DMS53 treated with DMSO at 0.1 percent for 48 hours (cell line): ENCODE data around the gene SLC6A11.

ENCODE experiments used
- DNase-seq: peaks from one replicate; lab custom pipeline; 2025; ENCODE audit not compliant: unreplicated experiment; lab: John Stamatoyannopoulos, UW

Gene SLC6A11

DNA sequence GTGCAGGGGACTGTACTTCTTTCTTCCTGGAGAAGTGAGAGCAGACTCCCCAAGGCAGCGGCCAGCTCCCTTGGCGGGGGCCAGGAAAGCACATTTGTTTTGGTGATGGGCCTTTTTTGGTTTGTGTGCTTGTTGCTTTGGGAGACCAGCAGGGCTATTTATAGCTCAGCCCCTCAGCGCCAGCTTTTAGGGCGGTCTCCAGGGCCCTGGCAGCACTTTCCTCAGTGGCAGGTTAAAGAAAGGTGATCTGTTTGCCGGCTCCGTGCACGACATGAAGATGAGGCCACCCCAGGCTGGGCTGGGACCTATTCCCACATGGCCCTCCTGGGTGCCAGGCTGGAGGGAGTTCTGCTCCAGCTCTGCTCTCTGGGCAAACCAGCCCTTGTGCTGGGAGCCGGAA is 21.8 kb downstream of the SLC6A11 start:
- DNase-seq, result no peak

DNA sequence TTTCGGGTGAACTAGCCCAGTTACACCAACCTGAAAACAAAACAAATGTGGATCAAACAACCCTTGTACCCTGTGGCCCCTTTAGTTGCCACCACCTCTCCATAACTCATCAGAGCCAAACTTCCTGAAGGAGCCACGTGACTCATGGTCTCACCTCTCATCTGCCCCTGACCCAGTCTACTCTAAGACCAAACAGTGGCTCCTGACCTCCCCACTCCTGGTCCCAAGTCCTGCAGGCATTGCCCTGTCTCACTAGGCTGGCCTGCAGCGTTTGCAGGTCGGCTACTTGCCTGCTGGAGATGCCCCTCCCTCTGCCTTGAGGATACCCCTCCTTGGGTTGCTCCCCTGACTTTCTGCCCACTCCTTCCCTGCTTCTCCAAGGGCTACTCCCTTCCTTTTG is 23.1 kb downstream of the SLC6A11 start:
- no peak for DNase-seq

DNA sequence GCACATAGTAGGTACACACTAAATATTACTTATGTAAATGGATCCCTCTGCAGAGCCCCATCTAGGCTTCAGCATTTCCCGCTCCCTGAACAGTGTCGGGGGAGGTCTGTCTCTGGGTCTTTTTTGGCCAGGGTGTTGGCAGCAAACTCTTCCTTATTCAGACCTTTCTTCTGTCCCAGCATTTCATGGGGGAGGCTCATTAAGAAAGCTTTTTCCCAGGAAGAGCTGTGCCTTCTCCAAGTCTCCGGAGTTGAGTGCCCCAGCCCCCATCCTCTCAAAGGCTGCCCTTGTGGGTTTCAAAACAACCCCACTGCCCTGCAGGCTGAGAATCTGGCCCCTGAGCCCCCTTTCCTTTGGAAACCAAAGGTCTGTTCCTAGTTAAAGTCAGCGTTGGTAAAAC is 25.1 kb downstream of the SLC6A11 start:
- no peak for DNase-seq

DNA sequence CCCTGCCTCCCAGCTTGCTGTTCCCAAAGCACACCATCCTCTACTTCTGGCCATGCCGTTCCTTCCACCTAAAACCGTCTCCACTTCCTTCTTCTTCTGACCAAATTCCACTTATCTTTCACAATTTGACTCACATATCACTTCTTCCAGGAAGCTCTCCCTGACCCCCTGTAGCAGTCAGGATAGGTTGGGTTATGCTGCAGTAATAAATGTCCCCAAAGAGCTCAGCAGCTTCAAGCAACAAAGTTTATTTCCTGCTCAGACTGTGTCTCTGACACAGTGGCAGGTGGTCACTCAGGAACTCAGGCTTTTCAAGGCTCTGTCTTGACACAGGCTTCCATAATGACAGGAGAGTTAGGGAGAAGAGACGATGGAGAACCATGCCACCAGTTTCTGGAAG is 27.4 kb downstream of the SLC6A11 start:
- no peak for DNase-seq

DNA sequence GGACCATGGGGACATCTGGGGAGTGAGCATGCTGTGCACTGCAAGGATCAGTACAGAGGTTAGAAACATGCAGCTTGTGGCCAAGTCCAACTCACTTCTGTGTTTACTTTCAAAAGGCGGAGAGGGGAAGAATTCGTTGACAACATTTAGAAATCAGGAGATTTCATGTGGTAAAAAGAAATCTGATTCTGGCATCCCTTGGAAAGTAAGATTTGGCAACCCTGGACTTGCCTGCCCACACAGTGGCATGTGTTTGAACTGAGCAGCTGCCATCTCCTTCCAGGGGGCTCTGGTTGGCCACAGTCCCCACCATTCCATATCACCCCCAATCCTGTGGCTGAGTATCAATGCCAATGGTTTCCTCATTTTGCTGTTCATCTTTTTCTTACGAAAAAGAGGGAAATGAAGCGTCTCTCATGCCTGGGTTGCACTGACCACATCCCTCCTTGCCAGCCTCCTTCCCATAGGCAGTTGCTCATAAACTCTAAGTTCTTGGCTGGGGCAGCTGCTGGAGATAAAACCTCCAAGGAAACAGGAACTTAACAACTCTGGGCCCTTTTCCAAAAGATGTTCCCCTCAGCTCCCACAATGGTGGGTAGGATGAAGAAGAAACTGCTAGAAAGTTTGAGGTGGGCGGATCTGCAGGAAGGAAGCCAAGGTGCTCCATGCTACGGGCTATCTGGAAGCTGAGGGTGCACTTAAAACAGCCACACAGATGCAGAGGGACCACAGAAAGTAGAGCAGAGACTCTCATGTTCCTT is 29.2 kb downstream of the SLC6A11 start:
- DNase-seq, result no peak

DNA sequence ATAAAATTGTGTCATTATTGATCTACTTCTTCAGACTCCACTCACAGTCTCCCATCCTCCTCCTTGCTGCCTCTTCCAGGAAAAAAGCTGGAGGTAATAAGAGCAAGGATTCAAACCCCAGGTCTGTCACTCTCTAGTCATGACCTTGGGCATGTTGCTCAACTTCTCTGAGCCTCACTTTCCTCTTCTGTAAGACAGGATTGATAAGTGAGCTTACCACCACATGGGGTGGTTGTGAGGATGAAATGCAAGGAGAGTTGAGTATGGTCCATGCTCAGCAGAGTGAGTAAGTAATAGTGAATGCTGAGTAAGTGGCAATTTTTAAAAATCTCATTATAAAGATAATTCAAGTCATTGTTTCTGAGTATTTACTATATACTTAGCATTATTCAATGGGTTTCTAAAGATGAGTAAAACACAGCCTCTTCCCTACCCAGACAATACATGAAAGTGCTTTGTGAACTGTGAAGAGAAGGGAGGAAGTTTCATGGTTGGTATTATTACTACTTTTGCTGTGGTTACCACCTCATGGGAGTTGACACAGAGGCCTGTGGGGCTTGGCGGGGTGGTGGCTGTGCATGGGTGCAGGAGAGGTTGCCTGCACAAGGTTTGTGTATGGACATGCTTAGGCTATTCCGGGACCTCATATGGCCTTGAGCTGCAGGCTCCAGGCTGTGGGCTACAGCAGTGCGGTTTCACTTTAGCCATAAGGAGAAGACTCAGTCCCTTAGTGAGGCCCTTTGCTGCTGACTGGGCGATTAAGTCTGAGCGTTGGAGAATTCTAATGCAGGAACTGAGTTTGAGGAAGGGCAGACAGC is 30.0 kb downstream of the SLC6A11 start:
- no peak for DNase-seq

DNA sequence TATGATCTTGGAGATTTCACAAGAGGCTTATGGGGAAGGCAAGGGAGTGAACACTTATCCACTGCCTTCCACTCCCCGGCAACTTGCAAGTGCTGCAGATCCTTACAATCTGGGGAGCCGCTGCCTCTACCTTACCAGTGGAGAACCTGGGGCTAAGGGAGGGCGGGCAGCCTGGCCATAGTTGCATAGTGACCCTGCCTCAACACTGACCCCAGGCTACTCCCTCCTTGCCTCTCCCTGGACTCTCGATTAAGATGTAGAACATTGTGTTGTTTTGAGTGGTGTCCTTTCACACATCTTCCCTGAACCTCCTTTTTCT is 30.6 kb downstream of the SLC6A11 start:
- DNase-seq, result no peak

DNA sequence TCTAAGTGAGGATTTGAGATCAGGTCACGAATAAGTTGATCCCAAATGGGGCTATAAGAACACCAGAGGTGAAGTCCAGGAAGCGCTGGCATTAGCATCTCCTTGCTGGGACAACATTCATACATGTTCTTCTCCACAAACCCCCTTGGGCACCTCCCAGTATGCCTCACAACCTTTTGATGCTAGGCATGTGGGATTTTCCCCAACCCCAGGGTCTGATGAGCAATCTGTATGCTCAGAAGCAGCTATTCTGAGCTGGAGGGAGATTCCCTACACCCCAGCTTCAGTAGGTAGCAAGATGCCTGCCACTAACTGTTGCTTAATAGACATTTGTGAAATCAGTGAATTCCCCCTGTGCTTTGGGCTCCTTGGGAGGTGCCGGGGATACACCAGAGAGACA is 32.2 kb downstream of the SLC6A11 start:
- DNase-seq, result no peak

DNA sequence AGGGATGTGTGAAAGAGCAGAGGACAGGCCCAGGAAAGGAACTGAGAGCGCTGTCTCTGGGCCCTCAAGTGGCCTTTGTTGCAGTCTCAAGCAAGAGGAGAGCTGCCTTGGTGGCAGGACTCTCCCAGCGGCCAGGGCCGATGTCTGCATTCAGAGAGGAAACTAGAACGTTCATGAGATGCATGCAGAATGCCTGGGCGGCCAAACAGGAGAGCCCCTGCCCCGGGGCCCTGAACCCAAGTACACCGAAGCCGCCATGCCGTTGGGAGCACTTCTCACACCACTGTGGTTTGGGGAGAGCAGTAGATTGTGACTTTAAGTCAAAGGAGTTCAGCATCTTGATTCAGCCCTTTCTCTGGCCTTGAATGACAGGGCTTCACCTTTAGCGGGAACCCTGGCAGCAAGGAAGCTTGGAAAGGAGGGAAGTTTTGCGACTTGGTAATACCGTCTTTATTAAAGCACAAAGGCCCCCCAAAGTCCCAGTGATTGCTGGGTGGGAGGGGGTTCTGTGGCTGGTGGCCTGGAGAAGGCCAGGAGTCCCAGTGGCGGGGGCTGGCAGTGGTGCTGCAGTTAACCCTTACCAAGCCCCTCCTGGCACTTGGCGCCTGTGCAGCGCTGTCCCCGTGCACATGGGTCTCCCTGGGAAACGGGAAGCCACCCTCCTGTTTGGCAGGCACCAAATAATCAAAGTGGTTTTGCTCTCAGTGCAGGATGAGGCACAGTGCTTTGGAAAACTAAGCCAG is 36.2 kb downstream of the SLC6A11 start:
- no peak for DNase-seq

DNA sequence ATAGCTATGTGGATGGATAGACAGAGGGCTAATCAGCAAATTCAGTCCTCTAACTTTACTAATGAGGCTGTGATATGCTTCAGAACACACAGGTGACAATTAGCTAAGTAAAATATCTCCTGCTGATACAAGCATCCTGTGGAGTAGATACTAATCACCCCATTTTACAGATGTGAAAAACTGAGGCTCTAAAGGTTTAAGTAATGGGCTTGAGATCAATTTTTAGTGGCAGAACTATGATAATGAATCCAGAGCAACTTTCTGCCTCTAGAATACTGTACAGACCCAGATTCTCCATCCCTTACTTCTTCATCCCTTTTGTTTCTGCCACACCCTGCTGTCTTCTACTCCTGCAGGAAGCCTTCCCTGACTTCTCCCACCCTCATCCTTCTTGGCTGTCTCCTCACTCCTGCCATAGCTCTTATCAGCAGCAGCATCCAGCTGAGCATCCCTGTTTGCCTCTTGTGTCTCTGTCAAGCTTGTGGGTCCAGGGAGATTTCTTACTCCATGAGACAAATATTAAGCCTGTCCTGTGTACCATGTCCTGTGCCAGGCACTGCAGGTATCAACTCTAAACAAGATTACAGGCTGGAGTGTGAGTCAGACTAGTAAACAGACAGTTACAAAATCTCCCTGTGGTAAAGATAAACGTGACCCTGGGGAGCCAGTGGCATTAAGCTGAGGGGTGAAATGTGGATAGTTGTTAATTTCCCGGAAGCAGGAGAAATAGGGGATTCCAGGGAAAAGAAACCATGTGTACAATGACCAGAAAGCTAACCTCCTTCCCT is 39.2 kb downstream of the SLC6A11 start:
- DNase-seq, result no peak

DNA sequence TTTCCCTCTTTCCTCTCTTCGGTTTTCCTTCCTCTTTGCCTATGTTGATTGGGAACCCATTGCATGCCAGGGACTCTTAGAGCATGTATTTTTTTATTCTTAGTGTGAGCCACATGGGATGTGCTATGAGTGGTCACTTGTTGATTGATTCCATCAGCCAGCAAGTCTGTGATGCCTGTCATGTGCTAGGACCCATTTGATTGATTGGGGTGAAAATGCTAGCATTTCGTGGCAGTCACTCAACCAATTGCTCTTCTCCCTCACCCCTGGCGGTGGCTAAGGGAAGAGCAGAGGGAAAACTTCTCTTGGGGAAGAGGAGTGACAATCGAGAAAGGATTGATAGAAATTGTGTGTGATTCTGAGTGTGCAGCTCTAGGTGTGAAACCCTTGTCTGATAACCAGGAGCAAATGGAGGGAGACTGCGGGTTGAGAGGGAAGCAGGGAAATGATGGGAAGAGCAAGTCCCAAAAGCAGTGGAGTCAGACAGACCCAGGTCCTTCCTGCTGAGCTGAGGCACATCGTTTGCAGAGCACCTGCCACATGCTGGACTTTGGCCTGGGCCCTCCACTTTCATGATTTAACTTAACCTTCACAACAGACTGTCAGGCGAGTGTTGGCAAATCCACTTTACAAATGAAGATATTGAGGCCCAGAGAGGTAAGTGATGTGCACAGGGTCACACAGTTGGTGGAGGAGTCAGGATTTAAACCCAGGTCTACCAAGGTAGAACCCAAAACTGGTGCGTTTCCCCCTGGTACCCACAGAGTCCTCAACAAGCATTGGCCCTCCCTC is 40.0 kb downstream of the SLC6A11 start:
- DNase-seq, result no peak

DNA sequence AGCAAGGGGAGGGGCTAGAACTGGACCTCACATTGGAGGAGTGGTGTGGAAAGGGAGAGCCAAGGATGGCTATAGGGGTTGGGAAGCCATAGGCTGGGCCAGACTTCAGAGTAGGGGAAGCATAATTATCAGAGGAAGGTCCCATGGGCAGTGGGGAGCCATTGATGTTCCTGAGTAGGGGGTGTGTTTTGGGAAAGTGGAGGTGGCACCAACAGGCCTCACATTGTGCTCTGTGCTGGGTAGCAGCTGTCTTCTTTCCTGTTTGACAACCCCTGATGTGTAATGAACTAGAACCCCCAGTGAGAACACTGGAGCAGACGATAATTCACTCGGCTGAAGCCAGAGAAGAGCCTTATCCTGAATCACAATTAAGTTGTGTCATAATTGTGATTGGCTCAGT is 41.2 kb downstream of the SLC6A11 start:
- no peak for DNase-seq

DNA sequence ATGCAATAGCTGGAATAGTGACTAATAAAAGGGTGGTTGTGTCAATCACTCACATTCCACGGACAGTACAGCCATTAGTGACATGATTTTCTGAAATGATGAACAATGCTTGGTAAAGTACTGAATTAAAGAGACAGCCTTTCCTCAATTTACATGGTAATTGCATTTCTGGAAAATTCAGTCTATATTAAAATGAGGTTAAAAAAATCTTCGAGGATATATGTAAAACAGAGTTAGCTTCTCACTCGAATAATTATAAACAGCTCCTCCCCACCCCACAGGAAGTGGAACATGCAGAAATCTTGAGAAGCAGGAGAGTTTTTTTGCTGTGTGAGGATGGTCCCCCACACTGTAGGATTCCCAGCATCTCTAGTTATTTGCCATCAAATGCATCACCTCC is 42.1 kb downstream of the SLC6A11 start:
- no peak for DNase-seq

DNA sequence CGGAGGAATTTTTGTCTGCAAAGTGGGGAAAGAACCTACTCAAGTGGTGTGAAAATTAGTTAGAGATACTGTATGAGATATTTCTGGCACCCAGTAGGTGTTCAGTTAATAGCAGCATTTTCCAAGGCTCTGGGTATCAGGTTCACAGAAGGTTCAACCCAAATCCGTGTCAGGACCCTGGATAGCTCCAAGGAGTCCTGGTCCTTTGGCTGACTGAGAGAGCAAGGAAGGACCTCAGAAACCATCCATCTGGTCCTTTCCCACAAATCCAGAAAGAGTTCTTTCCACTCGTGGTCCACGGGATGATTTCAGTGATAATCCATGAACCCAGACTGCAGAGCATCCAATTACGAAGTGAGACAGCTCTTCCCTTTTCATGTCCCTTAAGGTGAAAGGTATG is 51.4 kb downstream of the SLC6A11 start:
- DNase-seq, result no peak

DNA sequence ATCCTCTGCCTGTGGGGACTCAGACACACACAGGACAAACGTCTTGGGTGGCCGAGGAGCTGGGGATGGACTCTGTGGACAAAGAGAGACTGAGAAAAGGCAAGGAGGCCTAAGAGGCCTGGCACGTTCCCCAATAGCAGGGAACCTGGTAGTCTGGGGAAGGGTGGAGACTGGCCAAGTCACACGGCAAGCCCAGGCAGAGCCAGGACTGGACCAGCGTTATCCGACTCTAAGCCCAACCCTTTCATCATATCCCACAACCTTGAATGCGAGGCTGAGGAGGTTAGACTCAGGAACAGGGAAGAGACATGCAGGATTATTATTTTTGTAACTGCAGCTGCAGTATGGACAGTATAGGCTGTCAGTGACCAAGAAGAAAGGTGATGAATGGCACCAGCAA is 53.4 kb downstream of the SLC6A11 start:
- DNase-seq, result no peak

DNA sequence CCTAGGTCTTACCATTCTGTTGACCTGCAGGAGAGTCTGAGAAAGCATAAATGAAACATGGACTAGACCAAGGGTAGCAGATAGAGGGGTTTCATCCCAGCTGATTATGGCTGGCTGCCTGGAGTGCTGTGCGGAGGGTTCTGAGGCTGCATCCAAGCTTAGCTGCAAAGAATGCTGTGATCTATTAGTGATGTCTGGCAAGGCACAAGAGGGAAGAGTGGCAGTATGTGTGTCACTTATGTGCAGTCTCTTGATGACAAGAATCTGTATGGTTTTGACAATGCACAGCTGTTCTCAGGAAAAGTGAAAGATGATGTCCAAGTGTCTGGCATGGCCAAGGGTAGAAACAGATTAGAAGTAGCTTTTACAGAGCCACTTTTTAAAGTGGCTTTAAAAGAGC is 54.3 kb downstream of the SLC6A11 start:
- DNase-seq, result no peak

DNA sequence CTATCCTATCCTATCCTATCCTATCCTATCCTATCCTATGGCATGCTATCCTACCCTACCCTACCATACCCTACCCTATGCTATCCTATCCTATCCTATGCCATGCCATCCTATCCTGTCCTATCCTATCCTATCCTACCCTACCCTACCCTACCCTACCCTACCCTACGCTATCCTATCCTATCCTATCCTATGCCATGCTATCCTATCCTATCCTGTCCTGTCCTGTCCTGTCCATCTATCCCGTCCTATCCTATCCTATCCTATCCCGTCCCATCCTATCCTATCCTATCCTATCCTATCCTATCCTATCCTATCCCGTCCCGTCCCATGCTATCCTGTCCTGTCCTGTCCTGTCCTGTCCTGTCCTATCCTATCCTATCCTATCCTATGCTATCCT is 57.4 kb downstream of the SLC6A11 start:
- DNase-seq, result no peak

DNA sequence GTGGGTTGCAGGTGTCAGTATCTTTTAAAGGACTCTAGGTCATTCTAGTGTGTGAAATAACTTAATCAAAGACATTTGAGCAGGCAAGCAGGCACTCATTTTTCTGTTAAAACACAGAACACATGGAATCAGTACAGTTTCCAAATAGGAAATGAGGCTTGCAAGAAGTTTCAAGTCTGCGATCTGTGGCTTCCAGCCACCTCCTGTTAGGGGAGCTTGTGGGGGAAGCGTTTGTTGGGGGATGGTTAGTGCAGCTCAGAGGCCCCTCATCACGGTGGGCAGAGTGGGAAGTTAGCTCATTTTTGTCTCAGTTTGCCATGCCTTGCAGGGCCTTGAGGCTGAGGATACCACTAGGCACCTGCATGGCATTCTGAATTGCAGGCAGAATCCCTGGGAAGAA is 59.9 kb downstream of the SLC6A11 start:
- DNase-seq, result no peak

DNA sequence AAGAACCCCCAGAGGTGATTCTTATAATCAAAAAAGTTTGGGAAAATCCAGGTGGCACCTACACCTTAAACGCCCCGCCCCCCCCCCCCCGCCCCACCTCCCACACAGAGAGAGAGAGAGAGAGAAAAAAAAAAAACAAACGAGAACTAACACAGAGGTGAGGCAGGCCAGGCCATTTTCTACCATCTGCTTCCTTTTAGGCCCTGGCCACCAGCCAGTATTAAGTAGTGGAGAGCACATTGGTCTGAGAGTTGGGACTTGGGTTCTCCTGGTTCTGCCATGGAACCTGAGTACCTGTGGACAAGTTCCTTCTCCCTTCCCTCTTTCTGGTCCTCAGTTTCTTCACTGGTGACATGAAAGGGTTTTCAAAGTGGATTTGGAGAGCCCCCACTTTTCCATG is 60.6 kb downstream of the SLC6A11 start:
- DNase-seq, result no peak

DNA sequence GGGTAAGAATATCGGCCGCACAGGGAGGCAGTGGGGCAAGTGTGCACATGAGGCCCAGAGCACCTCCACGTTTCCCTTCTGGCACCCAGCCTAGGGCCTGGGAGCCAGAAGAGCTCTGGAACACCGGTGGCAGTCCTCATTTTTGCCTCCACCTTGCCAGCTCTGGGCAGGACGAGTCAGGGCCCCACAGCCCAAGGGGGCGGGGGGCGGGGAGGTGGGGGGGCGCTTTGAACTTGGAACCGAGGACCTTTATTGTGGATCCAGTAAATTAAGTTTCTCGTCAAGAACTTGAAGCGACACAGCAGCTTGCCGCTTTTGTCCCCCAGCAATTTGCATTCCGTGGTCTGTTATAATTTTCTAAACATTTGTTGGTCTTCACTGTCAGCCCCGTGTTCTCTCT is 66.8 kb downstream of the SLC6A11 start:
- no peak for DNase-seq
